Astrocyte of the spinal cord (primary cell): Measurements from ENCODE around the gene CIAO3.

Source experiments
- DNase-seq: peaks from one replicate; pipeline ENCODE4 v3.0.0; 2011; ENCODE audit warnings: low read depth, low spot score
- H3K4me3 ChIP-seq: 2 replicates; pipeline ENCODE4 v1.5.1; 2011; ENCODE audit warnings: low read depth, mild to moderate bottlenecking, low read length, moderate library complexity
- in situ Hi-C: cut with HindIII; loops from 2 replicates; pipeline ENCODE4 v1.10.0; 2017; ENCODE audit warnings: low sequenced_read_pairs
- TF ChIP-seq, protein P1 (sequence below): IDR thresholded peaks from 2 replicates; pipeline ENCODE4 v1.5.1; 2012; ENCODE audit warnings: low read depth, mild to moderate bottlenecking, low read length, inconsistent platforms

The CIAO3 gene

DNA sequence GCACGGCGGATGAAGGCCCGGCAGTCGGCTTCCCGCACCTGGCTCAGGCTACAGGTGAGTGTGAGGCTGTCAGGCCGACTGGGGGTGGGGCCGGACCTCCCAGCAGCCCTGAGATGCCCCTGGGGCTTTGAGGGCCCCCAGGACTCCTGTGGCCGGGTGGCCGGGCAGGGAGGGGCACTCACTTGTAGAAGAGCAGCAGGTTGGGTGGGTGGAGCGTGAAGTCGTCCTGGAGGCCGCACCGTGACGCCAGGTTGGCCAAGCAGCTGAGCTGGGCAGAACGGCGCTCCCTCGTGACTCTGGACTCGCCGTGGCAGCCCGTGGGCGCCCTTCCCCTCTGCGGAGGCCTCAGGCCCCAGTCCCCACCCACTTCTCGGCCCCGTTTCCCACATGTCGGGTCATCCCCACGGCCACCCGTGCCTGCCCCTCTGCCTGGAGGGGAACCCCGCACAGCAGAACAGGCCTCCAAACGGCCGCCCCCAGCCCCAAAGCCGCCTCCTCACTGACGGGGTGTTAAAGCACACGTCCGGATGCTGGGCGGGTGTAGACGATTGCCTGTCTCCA is 34.5 kb upstream of the CIAO3 start:
- in situ Hi-C loops = no loop called here
- DNase-seq = no peak
- no peak overlapping the region for H3K4me3 ChIP-seq
- TF ChIP-seq, protein P1, sequence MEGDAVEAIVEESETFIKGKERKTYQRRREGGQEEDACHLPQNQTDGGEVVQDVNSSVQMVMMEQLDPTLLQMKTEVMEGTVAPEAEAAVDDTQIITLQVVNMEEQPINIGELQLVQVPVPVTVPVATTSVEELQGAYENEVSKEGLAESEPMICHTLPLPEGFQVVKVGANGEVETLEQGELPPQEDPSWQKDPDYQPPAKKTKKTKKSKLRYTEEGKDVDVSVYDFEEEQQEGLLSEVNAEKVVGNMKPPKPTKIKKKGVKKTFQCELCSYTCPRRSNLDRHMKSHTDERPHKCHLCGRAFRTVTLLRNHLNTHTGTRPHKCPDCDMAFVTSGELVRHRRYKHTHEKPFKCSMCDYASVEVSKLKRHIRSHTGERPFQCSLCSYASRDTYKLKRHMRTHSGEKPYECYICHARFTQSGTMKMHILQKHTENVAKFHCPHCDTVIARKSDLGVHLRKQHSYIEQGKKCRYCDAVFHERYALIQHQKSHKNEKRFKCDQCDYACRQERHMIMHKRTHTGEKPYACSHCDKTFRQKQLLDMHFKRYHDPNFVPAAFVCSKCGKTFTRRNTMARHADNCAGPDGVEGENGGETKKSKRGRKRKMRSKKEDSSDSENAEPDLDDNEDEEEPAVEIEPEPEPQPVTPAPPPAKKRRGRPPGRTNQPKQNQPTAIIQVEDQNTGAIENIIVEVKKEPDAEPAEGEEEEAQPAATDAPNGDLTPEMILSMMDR = no peak

DNA sequence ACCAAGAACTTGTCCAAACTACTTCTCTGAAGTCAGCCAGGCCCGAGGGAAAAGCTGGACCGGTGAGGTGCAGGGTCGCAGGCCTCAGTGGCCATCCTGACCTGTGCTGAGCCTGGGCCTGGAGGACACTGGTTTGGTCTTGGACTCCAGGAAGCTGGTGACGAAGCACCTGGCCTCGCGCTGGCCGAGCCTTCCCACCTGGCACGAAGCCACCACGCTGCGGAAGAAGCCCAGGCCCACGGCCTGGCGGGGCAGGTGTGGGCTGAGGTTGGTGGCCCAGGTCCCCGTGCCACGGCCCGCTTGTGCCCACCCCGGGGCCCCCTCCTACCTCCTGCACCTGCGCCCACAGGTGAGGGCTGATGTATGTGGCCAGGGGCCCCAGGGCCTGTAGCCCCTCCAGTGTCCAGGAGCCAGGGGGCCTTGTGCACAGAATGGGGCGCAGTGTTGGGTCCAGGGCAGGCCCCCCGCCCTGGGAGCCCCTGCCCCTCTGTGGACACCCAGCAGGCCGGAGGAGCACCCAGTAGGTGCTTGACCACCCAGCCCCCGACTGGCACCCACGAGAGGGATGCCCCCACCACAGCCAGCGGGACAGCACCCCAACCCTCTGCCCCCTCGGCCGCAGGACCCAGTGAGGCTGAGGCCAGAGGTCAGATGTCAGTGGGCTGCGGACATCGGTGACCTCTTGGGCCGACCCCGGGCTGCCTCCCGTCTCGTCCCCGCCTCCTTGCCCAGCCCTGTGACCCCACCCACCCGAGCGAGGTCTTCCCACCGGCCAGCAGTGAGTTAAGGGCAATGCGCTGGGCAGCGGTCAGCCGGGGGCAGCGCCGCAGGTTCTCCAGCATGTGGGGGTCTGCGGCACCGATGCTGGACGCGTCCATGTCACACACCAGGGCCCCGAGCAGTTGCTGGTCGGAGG is 33.5 kb upstream of the CIAO3 start:
- no peak overlapping the region for H3K4me3 ChIP-seq
- TF ChIP-seq, protein P1 = no peak
- no peak for DNase-seq
- in situ Hi-C loops = no loop called here

DNA sequence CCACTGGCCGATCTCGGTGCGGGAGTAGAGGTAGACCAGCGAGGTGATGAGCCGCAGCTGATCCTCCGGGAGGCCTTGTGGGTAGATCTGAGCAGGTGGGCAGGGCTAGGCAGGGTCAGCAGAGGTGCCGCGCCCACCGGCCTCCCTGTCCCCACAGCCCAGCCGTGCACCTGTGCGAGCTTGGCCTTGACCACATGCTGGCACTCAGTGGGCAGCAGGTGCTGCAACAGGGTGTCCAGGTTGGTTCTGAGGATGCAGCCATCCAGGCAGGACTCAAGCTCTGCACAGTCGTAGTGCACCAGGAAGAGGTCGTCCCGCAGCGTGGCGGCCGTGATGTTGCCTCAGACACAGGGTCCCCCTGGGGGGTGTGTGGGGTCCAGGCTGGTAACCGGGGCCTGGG is 32.2 kb upstream of the CIAO3 start:
- DNase-seq = no peak
- in situ Hi-C loops = no loop called here
- TF ChIP-seq, protein P1 = no peak
- H3K4me3 ChIP-seq = no peak overlapping the region

DNA sequence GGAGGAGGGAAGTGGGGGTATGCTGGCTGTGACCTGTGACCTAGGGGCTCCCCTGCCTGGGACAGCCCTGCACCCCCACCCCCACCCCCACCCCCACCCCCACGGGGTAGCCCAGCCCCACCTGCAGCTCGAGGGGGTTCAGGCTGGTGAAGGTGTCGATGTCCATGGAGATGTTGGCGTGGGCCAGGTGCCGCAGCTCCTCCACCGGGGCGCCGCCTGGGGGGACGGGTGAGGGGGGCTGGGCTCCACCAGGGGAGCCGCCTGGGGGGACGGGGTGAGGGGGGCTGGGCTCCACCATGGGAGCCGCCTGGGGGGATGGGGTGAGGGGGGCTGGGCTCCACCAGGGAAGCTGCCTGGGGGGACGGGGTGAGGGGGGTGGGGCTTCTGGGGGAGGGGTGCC is 29.6 kb upstream of the CIAO3 start:
- no peak overlapping the region for H3K4me3 ChIP-seq
- no peak for DNase-seq
- TF ChIP-seq, protein P1 = no peak
- in situ Hi-C loops = no loop called here

DNA sequence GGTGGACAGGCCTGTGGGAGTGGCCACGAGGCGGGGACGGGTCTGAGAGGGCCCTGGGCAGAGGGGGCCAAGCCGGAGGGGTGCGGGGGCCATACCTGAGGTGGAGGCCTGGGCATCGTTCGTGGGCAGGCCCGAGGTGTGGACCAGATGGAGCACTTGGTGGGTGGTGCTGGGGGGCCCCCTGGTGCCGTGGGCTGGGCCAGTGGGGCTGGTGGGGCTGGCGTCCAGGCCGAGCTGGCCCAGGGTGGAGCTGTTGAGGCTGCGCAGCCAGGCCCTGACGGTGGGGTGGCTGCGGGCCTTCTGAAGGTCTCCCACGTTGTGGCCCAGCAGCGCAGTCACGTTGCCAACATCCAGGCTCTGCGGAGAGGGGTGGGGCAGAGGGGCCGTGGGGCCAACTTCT is 29.1 kb upstream of the CIAO3 start:
- in situ Hi-C loops = no loop called here
- no peak overlapping the region for H3K4me3 ChIP-seq
- DNase-seq = no peak
- TF ChIP-seq, protein P1 = no peak

DNA sequence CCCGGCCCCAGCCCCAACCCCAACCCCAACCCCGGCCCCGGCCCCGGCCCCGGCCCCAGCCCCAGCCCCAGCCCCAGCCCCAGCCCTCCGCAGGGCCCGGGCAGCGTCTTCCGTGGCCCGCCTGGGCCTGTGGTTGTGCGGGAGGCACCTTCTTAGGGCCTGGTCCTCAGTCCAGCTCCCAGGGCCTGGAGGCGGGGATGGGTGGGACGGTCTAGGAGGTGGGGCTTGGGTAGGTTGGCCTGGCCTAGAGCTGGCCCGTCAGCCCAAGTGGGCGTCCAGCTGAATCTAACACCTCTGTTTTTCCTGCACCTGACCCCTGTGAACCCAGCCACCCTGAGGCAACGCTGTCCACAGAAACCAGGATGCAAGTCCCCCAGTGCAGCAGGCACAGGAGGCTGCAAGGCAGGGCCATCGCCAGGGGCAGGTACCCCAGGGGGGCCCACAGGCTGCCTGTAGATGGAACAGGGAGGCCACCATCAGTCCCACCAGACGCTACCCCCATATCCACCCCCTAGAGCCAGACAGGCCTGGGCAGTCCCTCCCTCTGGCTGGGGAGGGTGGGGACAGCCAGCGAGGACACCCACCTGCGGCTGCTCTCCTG is 28.5 kb upstream of the CIAO3 start:
- in situ Hi-C loops = no loop called here
- TF ChIP-seq, protein P1 = no peak
- no peak for DNase-seq
- H3K4me3 ChIP-seq = no peak overlapping the region
